PC-3 (cell line): ENCODE results near the gene UQCRH.

Source experiments
- CTCF ChIP-seq: fragments of 300-600 bp; sonication (generic); conservative IDR thresholded peaks from 2 replicates; pipeline ENCODE4 v1.5.1; 2017; ENCODE audit warnings: antibody characterized with exemption, low read depth, mild to moderate bottlenecking, low read length
- EZH2phosphoT487 ChIP-seq: fragments of 300-600 bp; sonication (generic); IDR thresholded peaks from 2 replicates; pipeline ENCODE4 v1.6.1; 2018; ENCODE audit warnings: mild to moderate bottlenecking, antibody characterized with exemption, low read length, borderline replicate concordance

DNA sequence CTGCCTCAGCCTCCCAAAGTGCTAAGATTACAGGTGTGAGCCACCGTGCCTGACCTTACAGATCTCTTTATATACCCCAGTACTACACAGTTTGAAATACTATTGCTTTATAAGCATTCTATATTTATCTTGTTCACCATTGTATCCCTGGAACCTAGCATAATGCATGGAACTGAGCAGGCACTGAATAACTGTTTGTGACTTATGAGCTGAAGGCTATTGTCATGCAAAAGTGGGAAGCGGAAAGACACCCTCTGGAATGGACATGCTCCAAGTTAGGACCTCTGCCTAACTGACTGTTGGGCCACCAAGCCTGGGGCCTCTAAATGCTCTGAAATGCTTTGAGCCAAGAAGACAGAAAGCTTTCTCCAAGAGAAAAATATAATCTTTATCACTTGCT lies 8.2 kb upstream of the UQCRH start:
- no peak for TF ChIP-seq CTCF
- no peak for TF ChIP-seq EZH2phosphoT487
